Heart left ventricle (tissue), 16 donors: ENCODE data around the gene ARHGAP23. TPM values are rescaled to one million over a fixed set of nuclear protein-coding genes. Genes with fewer than 3 reads are reported as not detected.

Source experiments
- ATAC-seq, 4 donors: fragments of 200-7000 bp; cut with Tn5 transposase; one replicate each; pipeline ENCODE4 v1.9.1; 2020 to 2022; ENCODE audit warnings: moderate library complexity in 4 of 4, mild to moderate bottlenecking in 3 of 4, moderate number of reproducible peaks in 1 of 4
- DNase-seq, 5 donors: peaks; one replicate each; pipeline ENCODE4 v3.0.0-alpha.2; 2020
- H3K27ac ChIP-seq, 12 donors: fragments of 200-600 bp; sonication (generic) in 4 of 12; one replicate each; pipeline versions ENCODE4 v1.5.0 to v1.8.0; 2016 to 2022; ENCODE audit warnings: mild to moderate bottlenecking in 2 of 12
- H3K27me3 ChIP-seq, 9 donors: fragments of 200-600 bp; sonication (generic) in 2 of 9; one replicate each; pipeline versions ENCODE4 v1.5.1 to v1.8.0; 2016 to 2022; ENCODE audit warnings: mild to moderate bottlenecking in 3 of 9
- H3K36me3 ChIP-seq, 9 donors: fragments of 200-600 bp; sonication (generic) in 2 of 9; one replicate each; pipeline versions ENCODE4 v1.5.0 to v1.8.0; 2018 to 2022; ENCODE audit warnings: mild to moderate bottlenecking in 2 of 9
- H3K4me1 ChIP-seq, 12 donors: fragments of 200-600 bp; sonication (generic) in 4 of 12; one replicate each; pipeline versions ENCODE4 v1.5.0 to v1.8.0; 2016 to 2022; ENCODE audit warnings: mild to moderate bottlenecking in 3 of 12
- H3K4me3 ChIP-seq, 12 donors: fragments of 200-600 bp; sonication (generic) in 4 of 12; one replicate each; pipeline versions ENCODE4 v1.5.0 to v1.8.0; 2017 to 2022; ENCODE audit warnings: mild to moderate bottlenecking in 9 of 12, moderate library complexity in 4 of 12
- H3K9me3 ChIP-seq, 12 donors: fragments of 200-600 bp; sonication (generic) in 4 of 12; one replicate each; pipeline versions ENCODE4 v1.5.0 to v1.8.0; 2016 to 2022; ENCODE audit warnings: mild to moderate bottlenecking in 1 of 12
- POLR2A ChIP-seq, 2 donors: fragments of 450-650 bp; IDR thresholded peaks; one replicate each; pipeline ENCODE4 v1.6.1; 2017; ENCODE audit warnings: antibody characterized with exemption in 2 of 2, mild to moderate bottlenecking in 2 of 2, moderate library complexity in 2 of 2
- WGBS, 4 donors: extraction: QIAGEN DNeasy Blood & Tissue Kit in 2 of 4; methylation state at CpG; one replicate each; pipeline versions ENCODE4 v1.1.5 to v1.1.7; 2013 to 2018; 5-methylcytosine and 5-hydroxymethylcytosine counted together
- intact Hi-C, 10 donors: fragments of 100-400 bp; cut with DNase I; formaldehyde crosslinking; loops; one replicate each; pipeline versions ENCODE4 v1.11.1 to v1.14.2; 2022
- polyA plus RNA-seq, 2 donors: library from polyadenylated mRNA; stranded (reverse); fragments of 200-250 nt; gene quantifications; one replicate each; pipeline ENCODE4 v1.2.3, GENCODE V29; 2013
- total RNA-seq, 9 donors: library from RNA; depleted of rRNA in 2 of 9; stranded (reverse); fragments of >200 nt in 2 of 9; fragmentation: NEBNext Ultra II Directional in 3 of 9; extraction: Animal tissue kit (Norgen Biotek cat#: 25700) in 3 of 9; gene quantifications; one replicate each; pipeline versions ENCODE4 v1.1.0 to v1.2.4, GENCODE V29; 2016 to 2023
- TF ChIP-seq, protein P1 (sequence below), 12 donors: fragments of 200-600 bp; sonication (generic) in 4 of 12; IDR thresholded peaks; one replicate each; pipeline versions ENCODE4 v1.5.0 to v1.8.0; 2018 to 2022; ENCODE audit warnings: antibody characterized with exemption in 12 of 12, mild to moderate bottlenecking in 5 of 12
- donor health status: ischemic (EF 13 %, LVEDD 7.1; RV severe dilation, severe dysfunction).
- donor health status: healthy with polysubstance abuse.
- donor health status: DM: no; HTN: yes; CAD: no.
- donor health status: DM: no; HTN: no; CAD: no.
- donor health status: ischemic (EF 25% LVEDD 6.9; RV normal size, moderate dysfunction).
- donor health status: ischemic (EF 25% LVEDD 5.7; RV mildly dilated, moderate dysfunction).
- donor health status: healthy.
- donor health status: DM: yes; HTN: yes; CAD: no.
- donor health status: ischemic (EF 35%, LVEDD 5.7; RV mildly dilated, moderate dysfunction).
- donor health status: nonischemic (EF 11% LVEDD 7.7; RV severe dilation, severe dysfunction).
- donor health status: DM: yes; HTN: yes; CAD: no.
- donor health status: PGD.
- donor health status: ischemic (EF 29% LVEDD 5.4; RV normal size, mild dysfunction).
- donor health status: nonischemic (EF 23%, LVEDD 6.1; RV moderate dilation, normal function).

The ARHGAP23 gene
- total and polyA plus RNA-seq, 11 donors, result 28.0 to 73.1 (median 66.3) TPM

- no peaks in the 10 kb centered on the region for H3K4me1 ChIP-seq
- H3K4me3 ChIP-seq, result no peak overlapping the region
- H3K27me3 ChIP-seq, result peaks cover 0 to 44% (median 6%) of the 10 kb centered on the region in 9 donors
- ATAC-seq (no peak), DNase-seq (no peak)
- TF ChIP-seq POLR2A (IDR thresholded peaks at IDR 0.05), result no peak
- TF ChIP-seq, protein P1, sequence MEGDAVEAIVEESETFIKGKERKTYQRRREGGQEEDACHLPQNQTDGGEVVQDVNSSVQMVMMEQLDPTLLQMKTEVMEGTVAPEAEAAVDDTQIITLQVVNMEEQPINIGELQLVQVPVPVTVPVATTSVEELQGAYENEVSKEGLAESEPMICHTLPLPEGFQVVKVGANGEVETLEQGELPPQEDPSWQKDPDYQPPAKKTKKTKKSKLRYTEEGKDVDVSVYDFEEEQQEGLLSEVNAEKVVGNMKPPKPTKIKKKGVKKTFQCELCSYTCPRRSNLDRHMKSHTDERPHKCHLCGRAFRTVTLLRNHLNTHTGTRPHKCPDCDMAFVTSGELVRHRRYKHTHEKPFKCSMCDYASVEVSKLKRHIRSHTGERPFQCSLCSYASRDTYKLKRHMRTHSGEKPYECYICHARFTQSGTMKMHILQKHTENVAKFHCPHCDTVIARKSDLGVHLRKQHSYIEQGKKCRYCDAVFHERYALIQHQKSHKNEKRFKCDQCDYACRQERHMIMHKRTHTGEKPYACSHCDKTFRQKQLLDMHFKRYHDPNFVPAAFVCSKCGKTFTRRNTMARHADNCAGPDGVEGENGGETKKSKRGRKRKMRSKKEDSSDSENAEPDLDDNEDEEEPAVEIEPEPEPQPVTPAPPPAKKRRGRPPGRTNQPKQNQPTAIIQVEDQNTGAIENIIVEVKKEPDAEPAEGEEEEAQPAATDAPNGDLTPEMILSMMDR (IDR thresholded peaks at IDR 0.05), result no peak
- WGBS, 4 donors, result 73 to 83% (median 80%) methylated on average over 8 of the region's 8 CpGs
- intact Hi-C loops, result no loop called here
- H3K27ac ChIP-seq, result no peak overlapping the region
- no peaks in the 10 kb centered on the region for H3K9me3 ChIP-seq
- no peaks in the 10 kb centered on the region for H3K36me3 ChIP-seq
Measured at GRCh38 chr17:38535886-38536285, 107.6 kb downstream of the ARHGAP23 start.

GRCh38 chr17:38536661-38537060 is 108.4 kb downstream of the ARHGAP23 start:
- intact Hi-C loops, result no loop called here
- Histone ChIP-seq H3K4me1 (no peaks in the 10 kb centered on the region), H3K4me3 (no peak overlapping the region), H3K36me3 (no peaks in the 10 kb centered on the region), H3K9me3 (no peaks in the 10 kb centered on the region), H3K27ac (no peak overlapping the region), H3K27me3 (peaks cover 0 to 47% (median 6%) of the 10 kb centered on the region in 9 donors)
- ATAC-seq (no peak), DNase-seq (no peak)
- WGBS, 4 donors, result 74 to 87% (median 78%) methylated on average over 4 of the region's 4 CpGs
- TF ChIP-seq, protein P1 (IDR thresholded peaks at IDR 0.05), result no peak
- TF ChIP-seq POLR2A (IDR thresholded peaks at IDR 0.05), result no peak

DNA sequence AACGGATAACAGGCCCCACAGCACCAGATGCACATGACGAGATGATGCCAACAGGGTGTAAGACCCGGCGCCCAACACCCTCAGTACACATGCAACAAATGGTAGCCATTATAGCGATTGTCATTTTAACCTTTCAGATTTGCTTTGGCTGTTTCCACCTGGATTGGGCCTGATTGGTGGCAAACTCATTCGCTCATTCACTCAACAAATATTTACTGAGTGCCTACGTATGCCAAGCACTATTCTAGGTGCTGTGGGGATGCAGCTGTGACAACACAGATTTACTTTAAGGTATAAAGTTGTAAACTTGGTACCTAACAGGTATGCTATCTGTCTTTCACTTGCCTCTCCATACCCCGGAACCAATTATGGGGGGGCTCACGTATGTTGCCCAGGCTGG is 110.6 kb downstream of the ARHGAP23 start:
- no peak for ATAC-seq
- no peaks in the 10 kb centered on the region for H3K4me1 ChIP-seq
- no peak overlapping the region for H3K4me3 ChIP-seq
- no peak overlapping the region for H3K27ac ChIP-seq
- no peaks in the 10 kb centered on the region for H3K36me3 ChIP-seq
- H3K27me3 ChIP-seq, result peaks cover 0 to 43% (median 0%) of the 10 kb centered on the region in 9 donors
- WGBS, 4 donors, result 89 to 92% (median 90%) methylated on average over 9 of the region's 9 CpGs
- no peak for DNase-seq
- TF ChIP-seq, protein P1 (IDR thresholded peaks at IDR 0.05), result no peak
- no peak for TF ChIP-seq POLR2A (IDR thresholded peaks at IDR 0.05)
- H3K9me3 ChIP-seq, result no peaks in the 10 kb centered on the region
- intact Hi-C loops, result no loop called here

DNA sequence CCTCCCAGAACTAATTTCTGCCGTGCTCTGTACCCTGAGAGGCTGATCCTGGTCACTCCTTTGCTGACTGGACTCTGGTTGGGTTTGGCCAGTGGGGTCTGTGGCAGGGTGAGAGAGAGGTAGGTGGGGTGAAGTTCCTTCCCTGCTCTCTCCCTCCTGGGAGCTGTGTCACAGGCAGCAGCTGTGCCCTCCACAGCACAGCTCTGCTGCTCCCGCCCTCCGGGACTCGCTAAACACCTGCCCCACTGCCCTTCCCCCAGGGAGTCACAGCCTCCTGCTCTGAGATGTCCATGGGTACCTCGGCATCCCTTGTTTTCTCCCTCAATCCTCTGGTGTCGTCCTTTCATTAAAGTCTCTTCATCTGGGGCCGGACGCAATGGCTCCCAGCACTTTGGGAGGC is 111.1 kb downstream of the ARHGAP23 start:
- H3K27me3 ChIP-seq, result peaks cover 0 to 44% (median 0%) of the 10 kb centered on the region in 9 donors
- 78 to 85% (median 83%) methylated on average over 8 of the region's 8 CpGs for WGBS, 4 donors
- no peak for DNase-seq

DNA sequence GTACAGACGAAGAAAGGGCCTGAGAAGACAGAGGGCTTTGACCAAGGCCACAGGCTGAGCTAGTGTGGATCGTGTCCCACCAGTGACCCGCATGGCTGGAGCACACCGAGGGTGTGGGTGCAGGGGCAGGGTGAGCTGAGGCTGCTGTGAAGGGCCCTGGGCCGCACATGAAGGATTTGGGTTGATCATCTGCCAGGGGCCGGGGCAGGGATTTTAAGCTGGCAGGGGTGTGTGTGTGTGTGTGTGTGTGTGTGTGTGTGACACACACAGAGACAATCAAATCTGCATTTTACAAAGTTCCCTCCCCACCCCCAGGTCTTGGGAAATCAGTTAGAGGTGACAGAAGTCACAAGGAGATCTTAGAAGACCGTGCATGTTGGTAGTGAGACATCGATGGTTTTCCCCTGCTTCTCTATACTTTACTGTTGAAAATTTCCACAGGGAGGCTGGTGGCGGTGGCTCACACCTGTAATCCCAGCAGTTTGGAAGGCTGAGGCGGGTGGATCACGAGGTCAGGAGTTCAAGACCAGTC is 112.3 kb downstream of the ARHGAP23 start:
- no peaks in the 10 kb centered on the region for H3K4me1 ChIP-seq
- intact Hi-C loops, result loop anchor here in 1 of 10 donors (10.0 kb wide), 1 partner anchor 54 kb away; no protein-coding TSS in a partner anchor
- no peak overlapping the region for H3K4me3 ChIP-seq
- TF ChIP-seq, protein P1 (IDR thresholded peaks at IDR 0.05), result no peak
- no peak for TF ChIP-seq POLR2A (IDR thresholded peaks at IDR 0.05)
- no peak for ATAC-seq
- no peak overlapping the region for H3K27ac ChIP-seq
- peak in 1 of 5 donors; percentile 4 for DNase-seq
- peaks cover 0 to 41% (median 0%) of the 10 kb centered on the region in 9 donors for H3K27me3 ChIP-seq
- H3K9me3 ChIP-seq, result no peaks in the 10 kb centered on the region
- WGBS, 4 donors, result 78 to 85% (median 81%) methylated on average over 11 of the region's 11 CpGs
- no peaks in the 10 kb centered on the region for H3K36me3 ChIP-seq

More for the DNA sequence above, 111.1 kb downstream of the ARHGAP23 start:
- Histone ChIP-seq H3K36me3 (no peaks in the 10 kb centered on the region), H3K27ac (no peak overlapping the region), H3K9me3 (no peaks in the 10 kb centered on the region), H3K4me1 (no peaks in the 10 kb centered on the region), H3K4me3 (no peak overlapping the region)
- no peak for TF ChIP-seq POLR2A (IDR thresholded peaks at IDR 0.05)
- intact Hi-C loops, result no loop called here
- ATAC-seq, result no peak
